Hippocampal formation (tissue), 2 donors: ENCODE data around the gene KBTBD6.
"Not testable (repeated sequence)": the region's sequence is repeated elsewhere in the genome, so short reads cannot be mapped to it uniquely, and the experiment has no call there.

Source experiments
- DNase-seq, 2 donors: peaks; one replicate each; lab custom pipeline; 2025; lab: John Stamatoyannopoulos, UW

KBTBD6 gene

GRCh38 chr13:41133951-41134350, 1.3 kb upstream of the KBTBD6 start:
- no peak for DNase-seq

GRCh38 chr13:41131660-41132511, 716 bp downstream of the KBTBD6 start:
- DNase-seq: not testable (repeated sequence)

GRCh38 chr13:41131189-41131588, 1.4 kb downstream of the KBTBD6 start:
- DNase-seq: not testable (repeated sequence)

GRCh38 chr13:41130356-41130755, 2.2 kb downstream of the KBTBD6 start:
- DNase-seq: no peak

- DNase-seq: no peak
Measured at GRCh38 chr13:41127701-41128100, 4.9 kb downstream of the KBTBD6 start.

GRCh38 chr13:41122838-41123237, 9.8 kb downstream of the KBTBD6 start:
- DNase-seq: no peak

- DNase-seq: no peak
Measured at GRCh38 chr13:41117869-41118268, 14.7 kb downstream of the KBTBD6 start.

GRCh38 chr13:41111454-41111853, 21.1 kb downstream of the KBTBD6 start:
- no peak for DNase-seq

- no peak for DNase-seq
Measured at GRCh38 chr13:41107584-41108014, 25.0 kb downstream of the KBTBD6 start.

GRCh38 chr13:41107104-41107571, 25.5 kb downstream of the KBTBD6 start:
- no peak for DNase-seq

GRCh38 chr13:41099986-41100385, 32.6 kb downstream of the KBTBD6 start:
- no peak for DNase-seq

GRCh38 chr13:41098761-41099160, 33.8 kb downstream of the KBTBD6 start:
- no peak for DNase-seq

- not testable (repeated sequence) for DNase-seq
Measured at GRCh38 chr13:41095681-41096080, 36.9 kb downstream of the KBTBD6 start.

- DNase-seq: no peak
Measured at GRCh38 chr13:41085961-41086585, 46.5 kb downstream of the KBTBD6 start.

- DNase-seq: no peak
Measured at GRCh38 chr13:41079725-41080124, 52.9 kb downstream of the KBTBD6 start.
